K562 (cell line): ENCODE results near the gene MEGF11. TPM values are rescaled to one million over a fixed set of nuclear protein-coding genes. Genes with fewer than 3 reads are reported as not detected.

Source experiments
- BCOR ChIP-seq: fragments of 450-650 bp; IDR thresholded peaks from 2 replicates; pipeline ENCODE4 v1.6.1; 2016
- CC2D1A ChIP-seq: fragments of 450-650 bp; IDR thresholded peaks from 2 replicates; pipeline ENCODE4 v1.6.1; 2017; ENCODE audit warnings: mild to moderate bottlenecking
- CEBPG ChIP-seq, 3 experiments: fragments of 200-800 bp in 1 of 3; sonication (Bioruptor generic) in 1 of 3; sonication (generic) in 1 of 3; formaldehyde crosslinking in 1 of 3; IDR thresholded peaks in 2 of 3; conservative IDR thresholded peaks in 1 of 3; 2 replicates each; pipeline versions ENCODE4 v1.6.1 to v1.8.0; 2016 to 2022; ENCODE audit warnings: missing compliant biosample characterization in 2 of 3, missing genetic modification characterization in 2 of 3, mild to moderate bottlenecking in 1 of 3, missing genetic modification reagents in 1 of 3
- CHD4 ChIP-seq: fragments of 200-600 bp; sonication (generic); IDR thresholded peaks from 3 replicates; pipeline ENCODE4 v1.6.1; 2012; ENCODE audit warnings: low read depth, mild to moderate bottlenecking, mixed read lengths, low read length, inconsistent platforms; ENCODE audit not compliant: insufficient read depth, insufficient replicate concordance, poor library complexity, severe bottlenecking
- DDX20 ChIP-seq: fragments of 450-650 bp; IDR thresholded peaks from 2 replicates; pipeline ENCODE4 v1.6.1; 2016; ENCODE audit warnings: missing genetic modification characterization, low read depth, mild to moderate bottlenecking, missing compliant biosample characterization, moderate library complexity
- DNMT1 ChIP-seq: fragments of 450-650 bp; IDR thresholded peaks from 2 replicates; pipeline ENCODE4 v1.6.1; 2016; ENCODE audit warnings: antibody characterized with exemption, mild to moderate bottlenecking
- E2F8 ChIP-seq: fragments of 450-650 bp; IDR thresholded peaks from 2 replicates; pipeline ENCODE4 v1.7.1; 2018; ENCODE audit warnings: mild to moderate bottlenecking, low read depth; ENCODE audit not compliant: partially characterized antibody
- ELK3 ChIP-seq: fragments of 450-650 bp; formaldehyde crosslinking; IDR thresholded peaks from 2 replicates; pipeline ENCODE4 v1.4.0; 2020; ENCODE audit warnings: mild to moderate bottlenecking
- FUS ChIP-seq: fragments of 200-400 bp; formaldehyde crosslinking; optimal IDR thresholded peaks from 2 replicates; pipeline ENCODE3; 2017; ENCODE audit warnings: low read depth, low read length
- GABPA ChIP-seq: fragments of 200-800 bp; sonication (Bioruptor generic); conservative IDR thresholded peaks from 2 replicates; pipeline ENCODE4 v1.6.1; 2016; ENCODE audit warnings: low read depth, missing genetic modification characterization, missing compliant biosample characterization
- HEY1 ChIP-seq: fragments of 250-450 bp; sonication (Bioruptor Pico); IDR thresholded peaks from 2 replicates; pipeline ENCODE4 v1.5.0; 2020; ENCODE audit warnings: mild to moderate bottlenecking, moderate library complexity, borderline replicate concordance
- HLTF ChIP-seq: fragments of 450-650 bp; IDR thresholded peaks from 2 replicates; pipeline ENCODE4 v1.6.1; 2016
- KLF10 ChIP-seq: fragments of 250-450 bp; sonication (Bioruptor Pico); IDR thresholded peaks from 2 replicates; pipeline ENCODE4 v1.6.1; 2021; ENCODE audit warnings: matching md5 sums
- LARP7 ChIP-seq: fragments of 450-650 bp; IDR thresholded peaks from 2 replicates; pipeline ENCODE4 v1.6.1; 2016
- MYC ChIP-seq, 2 experiments: fragments of 250-450 bp in 1 of 2; sonication (Bioruptor Pico) in 1 of 2; IDR thresholded peaks; 2 replicates each; pipeline versions ENCODE4 v1.5.1 to v1.6.1; 2012 to 2021; ENCODE audit warnings: low read depth in 2 of 2, borderline replicate concordance in 1 of 2, improper control_type of control experiment in 1 of 2, low read length in 1 of 2, mild to moderate bottlenecking in 1 of 2, moderate library complexity in 1 of 2
- PHTF2 ChIP-seq: fragments of 250-450 bp; sonication (Bioruptor Pico); IDR thresholded peaks from 2 replicates; pipeline ENCODE4 v1.5.0; 2021; ENCODE audit warnings: mild to moderate bottlenecking
- POLR2AphosphoS5 ChIP-seq: IDR thresholded peaks from 2 replicates; pipeline ENCODE4 v1.6.1; 2011; ENCODE audit warnings: mild to moderate bottlenecking, low read depth, low read length, moderate library complexity; ENCODE audit not compliant: control insufficient read depth, insufficient read depth
- PTRF ChIP-seq: fragments of 450-650 bp; IDR thresholded peaks from 2 replicates; pipeline ENCODE4 v1.6.1; 2016; ENCODE audit warnings: mild to moderate bottlenecking, missing genetic modification characterization, missing compliant biosample characterization
- ZNF780A ChIP-seq: fragments of 250-450 bp; sonication (Bioruptor Pico); IDR thresholded peaks from 2 replicates; pipeline ENCODE4 v1.5.0; 2021; ENCODE audit warnings: mild to moderate bottlenecking
- polyA plus RNA-seq, 8 experiments: library from polyadenylated mRNA; depleted of rRNA in 4 of 8; stranded (reverse) in 5 of 8; unstranded in 3 of 8; fragments of >200 nt; fragmentation: Nextera tagmentation in 2 of 8; fragmentation: Illumina TruSeq in 1 of 8; extraction: Ambion mirVana in 2 of 8; extraction: Trizol in 1 of 8; gene quantifications; 2 replicates each; pipeline versions ENCODE4 v1.2.1 to v1.2.3, GENCODE V29; 2011 to 2014; ENCODE audit warnings: inconsistent platforms in 1 of 8, missing spikeins in 1 of 8
- total RNA-seq, 7 experiments: library from RNA; depleted of rRNA in 6 of 7; stranded (reverse); fragments of >200 nt in 6 of 7; fragmentation: Illumina TruSeq in 2 of 7; extraction: Trizol in 2 of 7; gene quantifications; 2 replicates each; pipeline versions ENCODE4 v1.2.1 to v1.2.3, GENCODE V29; 2011 to 2021; ENCODE audit warnings: low replicate concordance in 1 of 7
- TF ChIP-seq, protein P1 (sequence below), 2 experiments: IDR thresholded peaks in 1 of 2; conservative IDR thresholded peaks in 1 of 2; 2 replicates each; pipeline ENCODE4 v1.6.1; 2016; ENCODE audit warnings: low read depth in 2 of 2, mild to moderate bottlenecking in 1 of 2, missing compliant biosample characterization in 1 of 2, missing genetic modification characterization in 1 of 2, moderate library complexity in 1 of 2
- TF ChIP-seq, protein P2 (sequence below): fragments of 250-450 bp; sonication (Bioruptor Pico); IDR thresholded peaks from 2 replicates; pipeline ENCODE4 v1.8.0; 2021; ENCODE audit warnings: moderate library complexity, mild to moderate bottlenecking, inconsistent platforms

The MEGF11 gene
- total and polyA plus RNA-seq, 9 of the 15 experiments (the other 6 are each of a cell fraction or from before 2014, with no cell fraction given): 0.06 to 0.23 (median 0.20) TPM; not detected in 6

DNA sequence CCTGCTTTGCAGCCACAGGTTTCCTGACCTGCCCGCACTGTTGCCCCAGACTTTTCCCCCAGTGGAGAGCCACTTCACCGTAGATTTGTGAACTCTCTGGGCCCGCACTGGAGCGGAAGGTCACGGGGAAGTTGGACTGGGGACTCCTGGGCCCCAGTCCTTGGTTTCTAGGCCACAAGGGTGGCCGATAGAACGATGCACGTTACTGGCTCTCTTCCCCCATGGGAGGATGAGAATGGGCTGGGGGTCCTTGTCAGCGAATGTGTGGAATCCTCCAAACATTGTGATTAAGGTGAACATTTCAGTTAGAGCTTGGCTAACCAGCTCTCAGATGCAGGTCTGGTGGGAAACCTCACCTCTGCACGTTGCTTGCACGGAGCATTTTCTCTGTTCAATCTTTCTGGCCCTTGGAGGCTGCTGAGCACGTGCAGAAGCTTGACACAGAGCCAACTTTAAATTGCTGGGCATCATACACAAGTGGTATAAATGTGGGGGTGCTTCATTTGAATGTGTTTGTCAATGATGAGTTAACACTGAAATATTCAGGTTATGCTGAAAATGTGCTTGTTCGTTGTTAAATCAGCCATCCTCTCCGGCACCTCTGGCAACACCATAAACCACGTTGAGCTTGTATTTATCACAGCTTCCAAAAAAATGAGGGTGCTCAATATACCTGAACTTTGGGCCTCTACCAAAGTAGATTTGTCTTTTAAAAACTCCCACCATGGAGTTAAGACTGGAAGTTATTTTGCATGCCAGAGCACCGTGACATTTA, 40.8 kb upstream of the MEGF11 start (continued):
- TF ChIP-seq, protein P1, sequence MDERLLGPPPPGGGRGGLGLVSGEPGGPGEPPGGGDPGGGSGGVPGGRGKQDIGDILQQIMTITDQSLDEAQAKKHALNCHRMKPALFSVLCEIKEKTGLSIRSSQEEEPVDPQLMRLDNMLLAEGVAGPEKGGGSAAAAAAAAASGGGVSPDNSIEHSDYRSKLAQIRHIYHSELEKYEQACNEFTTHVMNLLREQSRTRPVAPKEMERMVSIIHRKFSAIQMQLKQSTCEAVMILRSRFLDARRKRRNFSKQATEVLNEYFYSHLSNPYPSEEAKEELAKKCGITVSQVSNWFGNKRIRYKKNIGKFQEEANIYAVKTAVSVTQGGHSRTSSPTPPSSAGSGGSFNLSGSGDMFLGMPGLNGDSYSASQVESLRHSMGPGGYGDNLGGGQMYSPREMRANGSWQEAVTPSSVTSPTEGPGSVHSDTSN (CRISPR knock-in tag; IDR thresholded peaks at IDR 0.05; ENCODE audit: low read depth): no peak
- TF ChIP-seq, protein P1 (tag; conservative IDR thresholded peaks at IDR 0.05; ENCODE audit: low read depth): no peak
- TF ChIP-seq DDX20 (no peak), CC2D1A (no peak), FUS (no peak), MYC (IDR thresholded peaks at IDR 0.05; ENCODE audit: low read depth, low read length) (peak; percentile 60; the same call in 1 of the 2 replicates), MYC (CRISPR knock-in tag; IDR thresholded peaks at IDR 0.05; ENCODE audit: borderline replicate concordance, low read depth) (no peak), HEY1 (CRISPR knock-in tag) (no peak), PHTF2 (CRISPR knock-in tag) (no peak), KLF10 (CRISPR knock-in tag) (no peak), HLTF (no peak), GABPA (no peak), ELK3 (CRISPR knock-in tag) (no peak), LARP7 (no peak), POLR2AphosphoS5 (no peak), BCOR (no peak), CEBPG (CRISPR knock-in tag; IDR thresholded peaks at IDR 0.05) (no peak), CEBPG (tag; conservative IDR thresholded peaks at IDR 0.05 in 1 of 2, IDR thresholded peaks at IDR 0.05 in 1 of 2) (no peak), PTRF (tag) (no peak), E2F8 (no peak), ZNF780A (CRISPR knock-in tag) (no peak), CHD4 (no peak), DNMT1 (no peak)
- TF ChIP-seq, protein P2, sequence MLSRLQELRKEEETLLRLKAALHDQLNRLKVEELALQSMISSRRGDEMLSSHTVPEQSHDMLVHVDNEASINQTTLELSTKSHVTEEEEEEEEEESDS (CRISPR knock-in tag): no peak
